Measurements from ENCODE around the gene KRT86. TPM values are rescaled to one million over a fixed set of nuclear protein-coding genes. Genes with fewer than 3 reads are reported as not detected.

KRT86 gene
- total RNA-seq, 1 experiment from 2014 or later: 2.7 TPM

DNA sequence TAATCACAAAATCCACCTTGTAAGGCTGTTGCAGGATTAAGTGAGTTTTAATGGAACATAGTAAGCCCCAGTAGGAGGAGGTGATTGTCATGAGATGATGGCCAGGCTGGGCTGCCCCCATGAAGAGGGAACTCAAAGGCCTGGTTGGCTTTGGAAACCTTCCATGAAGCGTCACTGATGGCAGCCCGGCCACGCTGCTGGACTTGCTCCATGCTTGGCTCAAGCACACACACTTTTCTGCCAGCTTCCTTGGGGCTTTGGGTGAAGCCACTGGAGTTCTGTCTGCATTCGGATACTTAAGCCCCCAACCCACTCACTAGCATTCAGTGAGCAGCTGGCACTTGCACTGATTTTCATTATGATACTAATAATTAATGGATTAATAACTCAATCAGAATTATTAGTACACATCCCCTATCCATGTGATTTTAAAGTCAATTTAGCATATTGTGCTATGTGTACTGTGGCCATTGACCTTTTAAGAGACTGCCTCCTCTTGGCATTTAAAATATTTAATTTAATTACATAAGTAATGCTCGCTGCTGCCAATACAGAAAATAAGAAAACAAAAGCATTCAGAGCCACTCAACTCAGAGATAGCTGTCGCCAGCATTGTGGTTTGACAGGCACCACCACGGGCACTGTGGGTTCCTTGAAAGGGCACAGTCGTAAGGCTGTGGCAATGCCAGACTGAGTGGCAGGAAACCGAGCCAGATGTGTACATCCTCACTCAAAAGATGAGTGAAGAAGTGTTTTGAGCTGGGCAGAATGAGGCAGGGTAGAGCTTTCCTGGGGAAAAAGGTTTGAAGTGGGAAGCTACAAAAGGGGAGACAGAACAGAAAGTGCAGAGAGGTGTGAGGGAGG lies 77.0 kb downstream of the KRT86 start:
- ChIA-PET POLR2A (ENCODE audit: unreplicated experiment) (interaction anchor here (0.6 kb wide), 1 partner anchor 454 kb away, joined by 8 read pairs; no protein-coding TSS in a partner anchor), CTCF (no interaction called here)
- no peak overlapping the region for H2AFZ ChIP-seq
- no peaks in the 10 kb centered on the region for H3K27me3 ChIP-seq (ENCODE audit: insufficient read depth, low read depth)
- no peaks in the 10 kb centered on the region for H4K20me1 ChIP-seq (ENCODE audit: insufficient read depth)
- intact Hi-C loops (cut with micrococcal nuclease; ENCODE audit: unreplicated experiment): no loop called here
- H3K27ac ChIP-seq: no peak overlapping the region
- TF ChIP-seq, protein P1, sequence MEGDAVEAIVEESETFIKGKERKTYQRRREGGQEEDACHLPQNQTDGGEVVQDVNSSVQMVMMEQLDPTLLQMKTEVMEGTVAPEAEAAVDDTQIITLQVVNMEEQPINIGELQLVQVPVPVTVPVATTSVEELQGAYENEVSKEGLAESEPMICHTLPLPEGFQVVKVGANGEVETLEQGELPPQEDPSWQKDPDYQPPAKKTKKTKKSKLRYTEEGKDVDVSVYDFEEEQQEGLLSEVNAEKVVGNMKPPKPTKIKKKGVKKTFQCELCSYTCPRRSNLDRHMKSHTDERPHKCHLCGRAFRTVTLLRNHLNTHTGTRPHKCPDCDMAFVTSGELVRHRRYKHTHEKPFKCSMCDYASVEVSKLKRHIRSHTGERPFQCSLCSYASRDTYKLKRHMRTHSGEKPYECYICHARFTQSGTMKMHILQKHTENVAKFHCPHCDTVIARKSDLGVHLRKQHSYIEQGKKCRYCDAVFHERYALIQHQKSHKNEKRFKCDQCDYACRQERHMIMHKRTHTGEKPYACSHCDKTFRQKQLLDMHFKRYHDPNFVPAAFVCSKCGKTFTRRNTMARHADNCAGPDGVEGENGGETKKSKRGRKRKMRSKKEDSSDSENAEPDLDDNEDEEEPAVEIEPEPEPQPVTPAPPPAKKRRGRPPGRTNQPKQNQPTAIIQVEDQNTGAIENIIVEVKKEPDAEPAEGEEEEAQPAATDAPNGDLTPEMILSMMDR (conservative IDR thresholded peaks at IDR 0.05): no peak
- TF ChIP-seq EZH2 (IDR thresholded peaks at IDR 0.05; ENCODE audit: low read depth): no peak
- H3K36me3 ChIP-seq (ENCODE audit: low read depth): no peaks in the 10 kb centered on the region
- H3K79me2 ChIP-seq (ENCODE audit: low read depth): no peaks in the 10 kb centered on the region
- H3K9me2 ChIP-seq (ENCODE audit: insufficient read depth): no peaks in the 10 kb centered on the region
- H3F3A ChIP-seq (ENCODE audit: insufficient read depth, low read depth): peaks cover 6% of the 10 kb centered on the region
- H3K4me3 ChIP-seq: no peak overlapping the region
- no peak for DNase-seq
- H3K4me1 ChIP-seq (replicated peaks; ENCODE audit: insufficient read depth): peaks cover 6% of the 10 kb centered on the region
- BruUV-seq (replicated peaks): no TSS peak
- no peak overlapping the region for H3K4me2 ChIP-seq
- no peaks in the 10 kb centered on the region for H3K9me3 ChIP-seq (ENCODE audit: insufficient read depth, low read depth)

DNA sequence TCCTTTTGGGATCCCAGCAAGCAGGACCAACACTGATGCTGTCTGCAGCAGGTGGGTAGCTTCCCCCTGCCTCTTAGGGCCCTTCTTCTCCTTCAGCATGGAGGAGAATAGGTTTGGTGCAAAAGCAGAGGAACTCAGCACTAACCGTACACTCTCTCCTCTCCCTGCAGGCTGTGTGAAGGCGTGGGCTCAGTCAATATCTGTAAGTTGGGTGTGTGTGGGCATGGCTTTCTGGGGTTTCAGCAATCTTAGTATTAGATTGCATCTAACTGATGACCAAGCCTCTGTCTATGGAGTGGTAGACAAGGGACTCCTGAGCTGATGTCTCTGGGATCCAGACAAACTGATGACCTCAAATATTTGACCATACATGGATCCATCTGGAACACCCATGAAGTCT lies 78.5 kb downstream of the KRT86 start:
- POLR2A ChIA-PET (ENCODE audit: unreplicated experiment): no interaction called here
- CTCF ChIA-PET: no interaction called here
- no peaks in the 10 kb centered on the region for H4K20me1 ChIP-seq (ENCODE audit: insufficient read depth)

DNA sequence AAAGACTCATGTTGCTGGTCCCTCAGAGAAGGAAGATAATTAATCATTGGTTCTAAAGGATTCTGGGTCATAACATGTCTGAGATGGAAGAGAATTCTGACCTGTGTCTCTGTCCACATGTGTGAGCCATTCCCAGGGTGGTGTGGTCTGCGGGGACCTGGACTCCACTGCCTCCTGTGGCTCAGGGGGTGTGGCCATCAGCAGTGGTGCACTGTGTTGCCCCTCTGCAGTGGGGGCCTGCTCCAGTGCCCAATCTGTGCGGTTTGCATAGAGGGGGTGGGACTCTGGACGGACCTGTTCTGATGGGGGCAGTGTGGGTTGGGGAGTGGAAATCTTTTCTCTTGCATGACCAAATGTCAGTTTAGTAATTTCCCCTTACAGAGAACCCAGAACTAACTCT lies 79.3 kb downstream of the KRT86 start:
- BruUV-seq (replicated peaks): no TSS peak
- intact Hi-C loops (cut with micrococcal nuclease; ENCODE audit: unreplicated experiment): no loop called here
- no peaks in the 10 kb centered on the region for H4K20me1 ChIP-seq (ENCODE audit: insufficient read depth)
- no peak overlapping the region for H3K27ac ChIP-seq
- no peak overlapping the region for H3K4me2 ChIP-seq
- no peaks in the 10 kb centered on the region for H3K9me2 ChIP-seq (ENCODE audit: insufficient read depth)
- H3K36me3 ChIP-seq (ENCODE audit: low read depth): no peaks in the 10 kb centered on the region
- H3K4me3 ChIP-seq: no peak overlapping the region
- no peak overlapping the region for H2AFZ ChIP-seq
- ChIA-PET CTCF (no interaction called here), POLR2A (ENCODE audit: unreplicated experiment) (no interaction called here)
- no peaks in the 10 kb centered on the region for H3K79me2 ChIP-seq (ENCODE audit: low read depth)
- no peak for DNase-seq
- H3K9me3 ChIP-seq (ENCODE audit: insufficient read depth, low read depth): no peaks in the 10 kb centered on the region
- H3F3A ChIP-seq (ENCODE audit: insufficient read depth, low read depth): no peaks in the 10 kb centered on the region
- no peaks in the 10 kb centered on the region for H3K27me3 ChIP-seq (ENCODE audit: insufficient read depth, low read depth)
- no peaks in the 10 kb centered on the region for H3K4me1 ChIP-seq (replicated peaks; ENCODE audit: insufficient read depth)
- TF ChIP-seq, protein P1 (conservative IDR thresholded peaks at IDR 0.05): no peak
- no peak for TF ChIP-seq EZH2 (IDR thresholded peaks at IDR 0.05; ENCODE audit: low read depth)

More for the DNA sequence above, 78.5 kb downstream of the KRT86 start:
- no peaks in the 10 kb centered on the region for H3K27me3 ChIP-seq (ENCODE audit: insufficient read depth, low read depth)
- no peaks in the 10 kb centered on the region for H3K9me2 ChIP-seq (ENCODE audit: insufficient read depth)
- H2AFZ ChIP-seq: no peak overlapping the region
- no peaks in the 10 kb centered on the region for H3K36me3 ChIP-seq (ENCODE audit: low read depth)
- no peaks in the 10 kb centered on the region for H3F3A ChIP-seq (ENCODE audit: insufficient read depth, low read depth)
- TF ChIP-seq, protein P1 (conservative IDR thresholded peaks at IDR 0.05): no peak
- TF ChIP-seq EZH2 (IDR thresholded peaks at IDR 0.05; ENCODE audit: low read depth): no peak
- H3K4me1 ChIP-seq (replicated peaks; ENCODE audit: insufficient read depth): no peaks in the 10 kb centered on the region
- no TSS peak for BruUV-seq (replicated peaks)
- intact Hi-C loops (cut with micrococcal nuclease; ENCODE audit: unreplicated experiment): no loop called here
- no peak overlapping the region for H3K4me2 ChIP-seq
- no peak overlapping the region for H3K4me3 ChIP-seq
- H3K27ac ChIP-seq: no peak overlapping the region
- no peaks in the 10 kb centered on the region for H3K9me3 ChIP-seq (ENCODE audit: insufficient read depth, low read depth)
- no peak for DNase-seq
- no peaks in the 10 kb centered on the region for H3K79me2 ChIP-seq (ENCODE audit: low read depth)

Measured in PC-9 (cell line).